DOHH2 (cell line): ENCODE results near the gene SLC6A1.

ENCODE experiments used
- EZH2phosphoT487 ChIP-seq: fragments of 200-600 bp; sonication (generic); IDR thresholded peaks from 2 replicates; pipeline ENCODE4 v1.6.1; 2017; ENCODE audit warnings: borderline replicate concordance, mild to moderate bottlenecking, antibody characterized with exemption, low read length, moderate library complexity, mixed read lengths
- TF ChIP-seq, protein P1 (sequence below): fragments of 200-600 bp; sonication (generic); IDR thresholded peaks from one replicate; pipeline ENCODE4 v1.5.1; 2014; ENCODE audit warnings: antibody characterized with exemption, mild to moderate bottlenecking, low read depth, low read length; ENCODE audit not compliant: poor library complexity, severe bottlenecking

DNA sequence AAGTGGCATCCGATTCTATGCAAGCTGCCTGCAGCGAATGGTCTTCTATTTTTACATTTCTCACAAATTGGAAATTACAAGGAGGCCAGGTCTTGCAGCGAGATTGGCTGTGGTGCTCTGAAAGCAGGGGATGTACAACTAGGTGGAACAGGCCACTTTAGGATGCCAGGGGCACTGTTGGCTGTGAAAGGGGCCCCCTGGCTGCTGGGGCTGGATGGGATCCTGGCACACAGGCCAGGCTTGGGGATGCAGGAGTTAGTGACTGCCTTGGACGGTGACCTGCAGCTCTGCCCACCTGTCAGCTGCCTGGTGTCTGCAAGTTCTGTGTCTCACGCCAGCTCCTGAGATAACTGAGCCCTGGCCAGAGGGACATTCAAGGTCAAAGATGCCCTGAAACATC, 4.6 kb downstream of the SLC6A1 start:
- TF ChIP-seq, protein P1, sequence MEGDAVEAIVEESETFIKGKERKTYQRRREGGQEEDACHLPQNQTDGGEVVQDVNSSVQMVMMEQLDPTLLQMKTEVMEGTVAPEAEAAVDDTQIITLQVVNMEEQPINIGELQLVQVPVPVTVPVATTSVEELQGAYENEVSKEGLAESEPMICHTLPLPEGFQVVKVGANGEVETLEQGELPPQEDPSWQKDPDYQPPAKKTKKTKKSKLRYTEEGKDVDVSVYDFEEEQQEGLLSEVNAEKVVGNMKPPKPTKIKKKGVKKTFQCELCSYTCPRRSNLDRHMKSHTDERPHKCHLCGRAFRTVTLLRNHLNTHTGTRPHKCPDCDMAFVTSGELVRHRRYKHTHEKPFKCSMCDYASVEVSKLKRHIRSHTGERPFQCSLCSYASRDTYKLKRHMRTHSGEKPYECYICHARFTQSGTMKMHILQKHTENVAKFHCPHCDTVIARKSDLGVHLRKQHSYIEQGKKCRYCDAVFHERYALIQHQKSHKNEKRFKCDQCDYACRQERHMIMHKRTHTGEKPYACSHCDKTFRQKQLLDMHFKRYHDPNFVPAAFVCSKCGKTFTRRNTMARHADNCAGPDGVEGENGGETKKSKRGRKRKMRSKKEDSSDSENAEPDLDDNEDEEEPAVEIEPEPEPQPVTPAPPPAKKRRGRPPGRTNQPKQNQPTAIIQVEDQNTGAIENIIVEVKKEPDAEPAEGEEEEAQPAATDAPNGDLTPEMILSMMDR, result no peak
- no peak for TF ChIP-seq EZH2phosphoT487
